Memory B cell (primary cell): ENCODE measurements around the gene LRP10.
A peak's percentile ranks its signal among the peaks of the same experiment; 100 is the strongest.
"Not testable (repeated sequence)": the region's sequence is repeated elsewhere in the genome, so short reads cannot be mapped to it uniquely, and the experiment has no call there.

Experiments used
- ATAC-seq: fragments of 150-1000 bp; cut with Tn5 transposase; 2 replicates; pipeline ENCODE4 v1.10.0; 2021; ENCODE audit warnings: low read depth, mild to moderate bottlenecking, moderate library complexity
- DNase-seq, 2 donors: peaks; one replicate each; pipeline ENCODE4 v3.0.0; 2022; ENCODE audit warnings: low spot score in 2 of 2
- H3K27ac Mint-ChIP-seq: one replicate; pipeline ENCODE4 v1.8.0; 2022; ENCODE audit warnings: mild to moderate bottlenecking, moderate library complexity, mixed read lengths
- H3K27me3 Mint-ChIP-seq: one replicate; pipeline ENCODE4 v1.8.0; 2022; ENCODE audit warnings: mixed read lengths
- H3K36me3 Mint-ChIP-seq: one replicate; pipeline ENCODE4 v1.8.0; 2022; ENCODE audit warnings: mild to moderate bottlenecking, mixed read lengths
- H3K4me1 Mint-ChIP-seq: one replicate; pipeline ENCODE4 v1.8.0; 2022; ENCODE audit warnings: mixed read lengths
- H3K4me3 Mint-ChIP-seq: one replicate; pipeline ENCODE4 v1.8.0; 2022; ENCODE audit warnings: mild to moderate bottlenecking, moderate library complexity, mixed read lengths
- H3K9me3 Mint-ChIP-seq: one replicate; pipeline ENCODE4 v1.8.0; 2022; ENCODE audit warnings: mixed read lengths

LRP10 gene

GRCh38 chr14:22896760-22897159, 25.2 kb downstream of the LRP10 start:
- Mint-ChIP-seq H3K4me3 (no peak overlapping the region), H3K36me3 (peaks cover 20% of the 10 kb centered on the region), H3K4me1 (peaks cover 7% of the 10 kb centered on the region), H3K27ac (peak overlapping the region; percentile 41), H3K27me3 (no peaks in the 10 kb centered on the region), H3K9me3 (no peaks in the 10 kb centered on the region)
- DNase-seq (no peak), ATAC-seq (no peak)

- no peak for ATAC-seq
- no peak overlapping the region for H3K4me3 Mint-ChIP-seq
These were observed 25.8 kb downstream of the LRP10 start for GRCh38 chr14:22897357-22897756.

GRCh38 chr14:22898302-22899090, 27.0 kb downstream of the LRP10 start:
- no peak overlapping the region for H3K4me3 Mint-ChIP-seq
- H3K9me3 Mint-ChIP-seq: no peaks in the 10 kb centered on the region
- no peak for ATAC-seq
- peaks cover 19% of the 10 kb centered on the region for H3K36me3 Mint-ChIP-seq
- DNase-seq: no peak
- H3K27me3 Mint-ChIP-seq: no peaks in the 10 kb centered on the region
- H3K27ac Mint-ChIP-seq: peak overlapping the region; percentile 47
- peaks cover 5% of the 10 kb centered on the region for H3K4me1 Mint-ChIP-seq

More at GRCh38 chr14:22897357-22897756, 25.8 kb downstream of the LRP10 start:
- Mint-ChIP-seq H3K27ac (peak overlapping the region; percentile 46), H3K9me3 (no peaks in the 10 kb centered on the region), H3K4me1 (peaks cover 7% of the 10 kb centered on the region), H3K36me3 (peaks cover 22% of the 10 kb centered on the region), H3K27me3 (no peaks in the 10 kb centered on the region)
- no peak for DNase-seq

- Mint-ChIP-seq H3K9me3 (no peaks in the 10 kb centered on the region), H3K27ac (peak overlapping the region; percentile 8), H3K36me3 (peaks cover 26% of the 10 kb centered on the region), H3K27me3 (no peaks in the 10 kb centered on the region), H3K4me1 (peaks cover 5% of the 10 kb centered on the region), H3K4me3 (no peak overlapping the region)
- DNase-seq (peak; percentile 52 to 65), ATAC-seq (peak; percentile 83)
These were observed 28.7 kb downstream of the LRP10 start for GRCh38 chr14:22900081-22900799.

- DNase-seq: no peak
- ATAC-seq: no peak
- H3K4me1 Mint-ChIP-seq: peaks cover 5% of the 10 kb centered on the region
- no peak overlapping the region for H3K4me3 Mint-ChIP-seq
- H3K9me3 Mint-ChIP-seq: no peaks in the 10 kb centered on the region
- peaks cover 35% of the 10 kb centered on the region for H3K36me3 Mint-ChIP-seq
- no peaks in the 10 kb centered on the region for H3K27me3 Mint-ChIP-seq
- H3K27ac Mint-ChIP-seq: peak overlapping the region; percentile 84
These were observed 30.3 kb downstream of the LRP10 start for GRCh38 chr14:22901799-22902198.

GRCh38 chr14:22903742-22904087, 32.2 kb downstream of the LRP10 start:
- Mint-ChIP-seq H3K4me1 (peaks cover 5% of the 10 kb centered on the region), H3K27ac (peak overlapping the region; percentile 24), H3K4me3 (no peak overlapping the region), H3K27me3 (no peaks in the 10 kb centered on the region), H3K9me3 (no peaks in the 10 kb centered on the region), H3K36me3 (peaks cover 31% of the 10 kb centered on the region)
- ATAC-seq (no peak), DNase-seq (no peak)

- Mint-ChIP-seq H3K4me3 (no peak overlapping the region), H3K27me3 (no peaks in the 10 kb centered on the region), H3K27ac (no peak overlapping the region), H3K9me3 (no peaks in the 10 kb centered on the region), H3K4me1 (peaks cover 5% of the 10 kb centered on the region), H3K36me3 (peaks cover 38% of the 10 kb centered on the region)
- DNase-seq (no peak), ATAC-seq (no peak)
These were observed 34.1 kb downstream of the LRP10 start for GRCh38 chr14:22905627-22906026.

GRCh38 chr14:22906073-22906472, 34.5 kb downstream of the LRP10 start:
- Mint-ChIP-seq H3K36me3 (peaks cover 35% of the 10 kb centered on the region), H3K4me1 (peaks cover 5% of the 10 kb centered on the region), H3K9me3 (no peaks in the 10 kb centered on the region), H3K27ac (no peak overlapping the region), H3K4me3 (no peak overlapping the region), H3K27me3 (no peaks in the 10 kb centered on the region)
- no peak for DNase-seq
- no peak for ATAC-seq

- H3K4me1 Mint-ChIP-seq: peaks cover 5% of the 10 kb centered on the region
- H3K27ac Mint-ChIP-seq: no peak overlapping the region
- no peak for ATAC-seq
- H3K36me3 Mint-ChIP-seq: peaks cover 27% of the 10 kb centered on the region
- no peaks in the 10 kb centered on the region for H3K27me3 Mint-ChIP-seq
- H3K4me3 Mint-ChIP-seq: no peak overlapping the region
- DNase-seq: no peak
- no peaks in the 10 kb centered on the region for H3K9me3 Mint-ChIP-seq
These were observed 35.9 kb downstream of the LRP10 start for GRCh38 chr14:22907429-22907828.

- H3K4me3 Mint-ChIP-seq: no peak overlapping the region
- H3K36me3 Mint-ChIP-seq: peaks cover 27% of the 10 kb centered on the region
- H3K4me1 Mint-ChIP-seq: peaks cover 5% of the 10 kb centered on the region
- H3K27ac Mint-ChIP-seq: no peak overlapping the region
- no peak for ATAC-seq
- no peaks in the 10 kb centered on the region for H3K9me3 Mint-ChIP-seq
- DNase-seq: no peak
- no peaks in the 10 kb centered on the region for H3K27me3 Mint-ChIP-seq
These were observed 37.1 kb downstream of the LRP10 start for GRCh38 chr14:22908601-22909000.

- no peak for ATAC-seq
- Mint-ChIP-seq H3K4me3 (no peak overlapping the region), H3K27me3 (no peaks in the 10 kb centered on the region), H3K9me3 (no peaks in the 10 kb centered on the region), H3K36me3 (peaks cover 15% of the 10 kb centered on the region), H3K27ac (no peak overlapping the region), H3K4me1 (peaks cover 5% of the 10 kb centered on the region)
- DNase-seq: no peak
These were observed 39.4 kb downstream of the LRP10 start for GRCh38 chr14:22910916-22911315.

- not testable (repeated sequence) for DNase-seq, ATAC-seq, H3K9me3 Mint-ChIP-seq, H3K4me3 Mint-ChIP-seq, H3K27ac Mint-ChIP-seq, H3K4me1 Mint-ChIP-seq, H3K27me3 Mint-ChIP-seq, H3K36me3 Mint-ChIP-seq
These were observed 43.3 kb downstream of the LRP10 start for GRCh38 chr14:22914836-22915235.

- DNase-seq (no peak), ATAC-seq (no peak)
- H3K27ac Mint-ChIP-seq: peak overlapping the region; percentile 47
- peaks cover 3% of the 10 kb centered on the region for H3K36me3 Mint-ChIP-seq
- H3K9me3 Mint-ChIP-seq: no peaks in the 10 kb centered on the region
- peaks cover 6% of the 10 kb centered on the region for H3K4me1 Mint-ChIP-seq
- H3K27me3 Mint-ChIP-seq: no peaks in the 10 kb centered on the region
- no peak overlapping the region for H3K4me3 Mint-ChIP-seq
These were observed 44.5 kb downstream of the LRP10 start for GRCh38 chr14:22915886-22916521.
